HG03565 (cell line): ENCODE results near the gene LIPA.
"Not testable (repeated sequence)": the region's sequence is repeated elsewhere in the genome, so short reads cannot be mapped to it uniquely, and the experiment has no call there.

Source experiments
- ATAC-seq: cut with Tn5 transposase; IDR thresholded peaks from one replicate; pipeline ENCODE4 v1.9.1; 2021; ENCODE audit warnings: mild to moderate bottlenecking, moderate library complexity; ENCODE audit not compliant: unreplicated experiment

The LIPA gene

DNA sequence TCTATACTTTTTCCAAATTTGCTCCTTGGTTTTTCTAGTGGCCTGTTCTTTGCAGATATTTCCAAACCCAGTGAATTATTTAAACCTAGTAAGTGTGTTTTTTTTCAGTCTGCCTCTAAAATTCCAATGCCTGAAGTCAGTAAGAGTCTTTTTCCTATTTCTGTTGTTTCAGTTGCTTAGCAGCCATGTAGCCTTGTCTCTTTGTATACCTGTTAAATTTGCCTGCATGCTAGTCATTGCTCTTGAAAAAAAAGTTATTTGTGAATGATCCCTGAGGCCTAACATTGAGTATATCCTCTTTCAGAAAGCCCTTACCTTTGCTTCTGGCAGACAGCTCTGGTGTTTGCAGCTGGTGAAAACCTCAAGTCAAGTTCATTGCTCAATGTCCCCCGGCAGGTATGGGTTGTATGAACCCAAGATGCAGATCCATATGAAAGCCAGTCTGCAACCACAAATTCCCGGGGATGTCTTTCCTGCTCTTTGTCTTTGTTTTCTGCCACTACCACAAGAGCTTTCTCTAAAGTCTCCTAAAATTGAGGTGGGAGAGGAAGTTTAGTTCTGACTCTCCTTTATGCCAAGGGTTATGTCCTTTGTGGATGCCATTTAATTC lies 80.2 kb downstream of the LIPA start:
- no peak for ATAC-seq

DNA sequence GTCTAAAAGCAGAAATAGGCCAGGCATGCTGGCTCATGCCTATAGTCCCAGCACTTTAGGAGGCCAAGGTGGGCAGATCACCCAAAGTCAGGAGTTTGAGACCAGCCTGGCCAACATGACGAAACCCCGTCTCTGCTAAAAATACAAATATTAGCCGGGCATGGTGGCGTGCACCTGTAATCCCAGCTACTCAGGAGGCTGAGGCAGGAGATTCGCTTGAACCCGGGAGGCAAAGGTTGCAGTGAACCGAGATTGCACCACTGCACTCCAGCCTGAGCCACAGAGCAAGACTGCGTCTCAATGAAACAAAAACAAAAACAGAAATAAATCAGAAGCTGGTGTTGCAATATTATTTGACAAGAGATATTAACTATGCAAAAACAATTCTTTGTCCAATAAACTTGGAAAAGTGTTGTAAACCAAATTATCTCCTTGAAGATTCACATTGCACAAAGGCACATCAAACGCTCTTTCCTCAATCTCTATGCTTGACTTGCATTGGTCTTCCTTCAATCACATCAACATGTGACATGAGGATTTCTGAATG lies 83.1 kb downstream of the LIPA start:
- ATAC-seq: not testable (repeated sequence)

DNA sequence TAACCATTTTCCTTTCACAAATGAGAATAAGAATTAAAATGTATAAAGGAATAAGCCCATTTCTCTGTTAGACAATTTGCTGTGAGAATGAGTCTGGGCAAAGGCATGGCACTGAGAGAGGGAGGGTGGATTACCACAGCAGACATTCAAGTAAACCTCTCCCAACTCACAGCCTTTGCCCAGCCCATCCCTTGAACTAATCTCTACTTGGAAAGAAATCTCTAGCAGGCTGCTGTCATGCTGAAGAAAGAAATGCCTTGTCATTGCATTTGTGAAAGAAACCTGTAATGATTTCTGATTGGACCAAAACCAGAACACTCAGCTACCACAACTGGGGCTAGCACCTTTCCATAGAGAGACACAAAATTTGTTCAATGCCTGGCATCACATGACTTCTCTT lies 83.7 kb downstream of the LIPA start:
- no peak for ATAC-seq

DNA sequence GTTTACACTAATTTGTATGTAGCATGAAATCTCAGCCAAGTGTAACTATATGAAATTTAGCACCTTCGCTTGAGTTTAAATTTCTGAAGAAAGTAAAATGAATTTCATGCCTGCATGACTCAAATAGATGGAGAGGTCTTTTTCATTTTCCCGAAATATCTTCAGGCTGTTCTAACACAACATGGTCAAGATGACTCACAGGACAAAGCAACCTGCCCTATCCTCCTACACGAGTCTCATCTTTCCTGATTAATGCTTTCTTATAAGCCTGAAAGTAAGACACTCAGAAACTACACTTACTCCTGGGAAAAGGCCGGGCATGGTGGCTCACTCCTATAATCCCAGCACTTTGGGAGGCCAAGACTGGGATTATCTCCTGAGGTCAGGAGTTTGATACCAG lies 85.7 kb downstream of the LIPA start:
- no peak for ATAC-seq

DNA sequence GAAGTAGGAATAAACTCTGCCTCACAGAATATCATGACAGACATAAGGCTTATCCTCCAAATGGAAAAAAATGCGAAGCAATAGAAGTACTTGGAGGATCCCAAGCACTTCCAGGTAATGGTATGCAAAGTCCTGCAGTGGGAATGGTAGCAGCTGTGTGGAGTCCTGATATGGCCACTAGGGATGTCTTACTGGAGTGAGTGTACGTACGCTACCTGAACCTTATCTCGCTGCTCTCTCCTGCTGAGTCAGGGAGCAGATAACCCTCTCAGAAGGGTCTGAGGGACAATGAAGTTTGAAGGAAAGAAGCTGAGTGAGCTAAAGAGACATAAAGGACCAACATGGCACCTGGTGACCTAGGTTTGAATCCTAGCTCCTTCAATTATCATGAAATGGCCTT lies 86.7 kb downstream of the LIPA start:
- no peak for ATAC-seq

DNA sequence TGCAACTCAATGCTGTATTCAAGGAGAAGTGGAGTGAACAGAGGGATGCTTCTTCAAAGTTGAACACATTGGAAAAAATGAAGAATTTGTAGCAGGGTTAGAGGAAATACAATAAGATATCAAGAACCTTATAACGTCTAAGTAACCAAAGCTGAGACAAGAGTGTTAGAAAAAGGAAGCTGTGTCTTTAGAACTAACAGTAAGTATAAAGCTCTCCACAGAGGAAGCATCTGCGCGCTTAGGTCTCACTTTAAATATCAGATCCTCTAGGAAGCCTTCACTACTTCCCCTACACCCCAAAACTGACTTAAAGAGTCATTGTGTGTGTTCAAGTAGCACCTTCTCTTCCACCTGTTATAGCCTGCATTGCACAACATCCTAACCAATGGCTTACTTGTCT lies 87.5 kb downstream of the LIPA start:
- no peak for ATAC-seq
